HUES48 (cell line): ENCODE measurements around the gene VRK3.
"Not testable (repeated sequence)": the region's sequence is repeated elsewhere in the genome, so short reads cannot be mapped to it uniquely, and the experiment has no call there.

Source experiments
- H3K27ac ChIP-seq: one replicate; pipeline ENCODE4 v1.7.0; 2013; ENCODE audit warnings: low read depth, low read length, inconsistent platforms
- H3K27me3 ChIP-seq: 2 replicates; pipeline ENCODE4 v1.6.1; 2013; ENCODE audit warnings: mild to moderate bottlenecking, low read length; ENCODE audit not compliant: control insufficient read depth, insufficient read depth
- H3K36me3 ChIP-seq: 2 replicates; pipeline ENCODE4 v1.6.1; 2013; ENCODE audit warnings: low read length; ENCODE audit not compliant: control insufficient read depth, insufficient read depth
- H3K4me1 ChIP-seq: 2 replicates; pipeline ENCODE4 v1.6.1; 2013; ENCODE audit warnings: mild to moderate bottlenecking, low read length; ENCODE audit not compliant: control insufficient read depth, insufficient read depth
- H3K4me3 ChIP-seq: 2 replicates; pipeline ENCODE4 v1.5.1; 2013; ENCODE audit warnings: mild to moderate bottlenecking, low read depth, low read length
- H3K9ac ChIP-seq: 2 replicates; pipeline ENCODE4 v1.6.1; 2013; ENCODE audit warnings: mild to moderate bottlenecking, low read depth, low read length, moderate library complexity
- H3K9me3 ChIP-seq: 2 replicates; pipeline ENCODE4 v1.6.1; 2013; ENCODE audit warnings: low read length; ENCODE audit not compliant: control insufficient read depth, insufficient read depth

The VRK3 gene

DNA sequence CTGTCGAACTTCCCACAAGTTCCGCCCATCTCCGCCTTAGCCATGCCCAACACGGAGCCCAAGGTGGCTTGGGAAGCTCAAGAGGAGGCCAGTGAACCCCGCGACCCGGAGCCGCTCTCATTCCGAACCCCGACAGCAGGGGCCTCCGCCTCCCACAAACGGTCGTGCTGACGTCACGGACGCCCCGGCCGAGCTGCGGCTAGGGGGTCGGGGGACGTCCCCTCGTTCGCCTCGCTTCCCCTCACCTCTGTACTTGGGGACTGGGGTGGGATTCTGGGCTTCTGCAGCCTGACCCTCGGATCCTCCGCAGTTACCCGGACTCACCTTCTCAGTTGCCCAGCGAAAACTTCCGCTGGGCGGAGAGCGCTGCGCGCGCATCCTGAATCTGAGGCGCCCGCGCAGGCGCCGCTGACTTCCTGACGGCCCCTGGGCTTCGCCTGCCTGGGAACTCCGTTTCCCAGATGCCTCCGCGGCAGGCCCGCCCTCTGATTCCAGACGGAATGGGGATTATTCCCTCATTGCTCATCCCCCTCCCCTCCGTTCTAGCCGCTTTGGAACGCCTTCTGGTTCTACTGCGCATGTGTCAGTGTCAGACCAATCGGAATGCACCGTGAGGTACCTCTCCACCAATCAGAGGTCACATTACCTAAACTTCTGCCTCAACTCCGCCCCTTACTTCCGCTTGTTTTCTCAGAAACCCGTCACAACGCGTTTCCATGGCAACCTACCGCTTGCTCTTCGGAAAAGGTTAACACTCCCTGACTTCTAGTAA, at the start of gene VRK3:
TSS of gene VRK3 (minus strand) at position 351 of the 772 bp plus-strand sequence. CDS start 9,210 bp downstream, outside the sequence.
- Histone ChIP-seq H3K4me3 (peak within 1 kb of the TSS; percentile 76), H3K9ac (peak within 1 kb of the TSS; percentile 50), H3K9me3 (no peaks in the 10 kb centered on the region), H3K27me3 (no peaks in the 10 kb centered on the region), H3K36me3 (peaks cover 3% of the 10 kb centered on the region; the same call in 1 of the 2 replicates), H3K27ac (peak within 1 kb of the TSS; percentile 80), H3K4me1 (0 out of 2 replicates have a peak, but pooled peaks cover 6% of the 10 kb centered on the region)

DNA sequence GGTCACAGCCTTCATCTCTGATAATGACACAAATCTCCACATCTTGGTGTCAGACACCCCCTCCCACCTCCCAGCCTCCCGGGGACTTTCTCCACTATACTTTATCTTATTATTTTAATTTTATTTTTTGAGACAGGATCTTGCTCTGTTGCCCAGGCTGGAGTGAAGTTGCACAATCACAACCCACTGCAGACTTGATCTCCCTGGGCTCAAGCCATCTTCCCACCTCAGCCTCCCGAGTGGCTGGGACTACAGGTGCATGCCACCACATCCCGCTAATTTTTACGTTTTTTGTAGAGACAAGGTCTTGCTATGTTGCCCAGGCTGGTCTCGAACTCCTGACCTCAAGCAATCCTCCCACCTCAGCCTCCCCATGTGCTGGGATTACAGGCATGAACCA, 43.2 kb upstream of the VRK3 start:
- H3K9me3 ChIP-seq: peaks cover 70% of the 10 kb centered on the region
- H3K36me3 ChIP-seq, H3K4me3 ChIP-seq, H3K9ac ChIP-seq, H3K27me3 ChIP-seq, H3K27ac ChIP-seq, H3K4me1 ChIP-seq: not testable (repeated sequence)

DNA sequence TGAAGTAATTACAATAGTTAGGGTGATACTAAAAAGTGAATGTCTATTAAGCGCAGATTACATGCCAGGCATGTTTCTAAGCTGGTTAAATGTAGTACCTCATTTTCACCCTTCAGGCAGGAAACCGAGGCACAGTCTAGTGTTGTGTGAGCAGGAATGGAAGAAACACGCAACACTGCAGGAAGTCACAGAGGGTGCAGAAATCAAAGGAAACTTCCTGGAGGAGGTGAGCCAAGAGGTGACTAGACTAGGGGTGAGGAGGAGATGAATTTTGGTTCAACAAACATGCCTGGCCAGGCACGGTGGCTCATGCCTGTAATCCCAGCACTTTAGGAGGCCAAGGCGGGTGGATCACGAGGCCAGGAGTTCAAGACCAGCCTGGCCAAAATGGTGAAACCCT, 42.4 kb upstream of the VRK3 start:
- Histone ChIP-seq H3K27me3 (no peaks in the 10 kb centered on the region), H3K9ac (no peak overlapping the region), H3K36me3 (no peaks in the 10 kb centered on the region), H3K9me3 (peaks cover 73% of the 10 kb centered on the region), H3K4me1 (no peaks in the 10 kb centered on the region), H3K27ac (no peak overlapping the region), H3K4me3 (no peak overlapping the region)

DNA sequence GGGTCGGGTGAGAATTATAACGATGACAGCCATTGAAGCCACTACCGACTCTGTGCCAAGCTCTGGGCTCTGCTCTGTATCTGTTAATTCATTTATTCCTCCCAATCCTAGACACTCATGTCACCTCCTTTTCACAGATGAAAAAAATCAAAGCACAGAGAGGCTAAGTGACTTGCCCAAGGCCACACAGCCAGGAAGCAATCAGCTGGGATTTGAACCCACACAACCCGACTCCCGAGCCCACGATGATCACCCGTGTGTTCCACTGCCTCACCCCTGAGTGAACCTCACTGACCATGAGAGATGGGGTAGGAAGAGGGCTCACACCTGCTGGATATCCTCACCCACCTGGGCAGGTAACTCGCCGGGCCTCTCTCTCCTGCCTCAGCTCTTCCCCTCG, 40.8 kb upstream of the VRK3 start:
- Histone ChIP-seq H3K9ac (no peak overlapping the region), H3K27me3 (no peaks in the 10 kb centered on the region)

DNA sequence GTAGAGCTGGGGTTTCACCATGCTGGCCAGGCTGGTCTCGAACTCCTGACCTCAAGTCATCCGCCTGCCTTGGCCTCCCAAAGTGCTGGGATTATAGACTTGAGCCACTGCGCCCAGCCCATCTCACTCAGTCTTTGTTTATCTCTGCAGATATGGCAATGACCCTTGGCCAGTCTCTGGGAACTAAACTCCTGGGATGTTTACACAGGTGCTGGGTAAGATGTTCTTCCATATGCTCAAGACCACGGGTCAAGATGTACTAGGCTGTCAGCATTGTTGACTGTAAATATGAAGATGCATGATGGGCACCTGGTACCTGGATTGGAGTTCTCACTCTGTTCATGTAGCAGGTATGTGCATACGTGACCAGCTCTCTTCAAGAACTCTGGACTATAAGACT, 36.5 kb upstream of the VRK3 start:
- no peak overlapping the region for H3K9ac ChIP-seq
- H3K4me1 ChIP-seq: no peaks in the 10 kb centered on the region
- H3K36me3 ChIP-seq: no peaks in the 10 kb centered on the region
- H3K4me3 ChIP-seq: no peak overlapping the region
- peaks cover 81% of the 10 kb centered on the region for H3K9me3 ChIP-seq
- no peak overlapping the region for H3K27ac ChIP-seq
- no peaks in the 10 kb centered on the region for H3K27me3 ChIP-seq

More for the DNA sequence above, 40.8 kb upstream of the VRK3 start:
- Histone ChIP-seq H3K4me3 (no peak overlapping the region), H3K9me3 (peaks cover 72% of the 10 kb centered on the region), H3K27ac (no peak overlapping the region), H3K36me3 (no peaks in the 10 kb centered on the region), H3K4me1 (no peaks in the 10 kb centered on the region)

DNA sequence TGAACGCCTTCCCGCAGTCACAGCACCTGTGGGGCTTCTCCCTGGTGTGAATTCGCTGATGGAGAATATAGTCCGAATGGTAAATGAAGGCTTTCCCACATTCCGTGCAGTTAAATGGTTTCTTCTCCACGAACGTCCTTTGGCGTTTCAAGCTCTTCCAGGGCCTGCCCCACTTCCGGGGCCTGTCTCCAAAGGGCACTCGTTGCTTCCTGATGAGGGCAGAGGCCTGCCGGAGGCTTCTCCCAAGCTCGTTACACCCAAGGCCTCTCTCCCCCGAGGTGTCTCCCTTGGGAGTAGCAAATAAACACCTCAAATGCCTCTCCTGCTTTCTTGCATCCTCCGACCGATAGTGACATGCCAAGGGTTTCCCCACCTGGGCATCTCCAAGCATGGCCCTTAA, 34.9 kb upstream of the VRK3 start:
- H3K27me3 ChIP-seq: no peaks in the 10 kb centered on the region
- no peak overlapping the region for H3K4me3 ChIP-seq
- no peak overlapping the region for H3K27ac ChIP-seq
- H3K9me3 ChIP-seq: peaks cover 77% of the 10 kb centered on the region
- H3K4me1 ChIP-seq: no peaks in the 10 kb centered on the region
- no peak overlapping the region for H3K9ac ChIP-seq
- H3K36me3 ChIP-seq: no peaks in the 10 kb centered on the region

- no peak overlapping the region for H3K27ac ChIP-seq
- no peaks in the 10 kb centered on the region for H3K36me3 ChIP-seq
- no peak overlapping the region for H3K4me3 ChIP-seq
- no peaks in the 10 kb centered on the region for H3K4me1 ChIP-seq
- H3K9me3 ChIP-seq: peaks cover 74% of the 10 kb centered on the region
- H3K9ac ChIP-seq: no peak overlapping the region
- no peaks in the 10 kb centered on the region for H3K27me3 ChIP-seq
Measured at GRCh38 chr19:50059045-50059444, 33.9 kb upstream of the VRK3 start.

DNA sequence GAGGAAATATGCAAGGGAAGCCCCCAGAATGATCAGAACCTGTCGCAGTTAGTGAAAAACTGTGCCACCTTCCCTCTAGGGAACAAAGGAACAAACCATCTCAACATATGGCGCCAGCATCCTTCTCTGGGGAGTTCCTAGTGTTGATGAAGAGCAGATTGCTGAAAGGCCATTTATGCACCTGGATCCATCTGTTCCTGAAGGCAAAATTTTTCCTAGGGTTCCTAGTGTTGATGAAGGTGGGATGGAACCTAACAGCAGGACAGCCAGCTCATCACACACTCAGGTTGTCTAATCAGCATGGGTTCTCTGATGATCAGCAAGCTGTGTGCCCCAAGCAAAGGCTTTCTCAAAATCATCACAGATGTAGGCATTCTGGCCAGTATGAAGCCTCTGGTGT, 33.3 kb upstream of the VRK3 start:
- Histone ChIP-seq H3K4me3 (no peak overlapping the region), H3K9ac (no peak overlapping the region), H3K27ac (no peak overlapping the region), H3K27me3 (no peaks in the 10 kb centered on the region), H3K4me1 (no peaks in the 10 kb centered on the region), H3K36me3 (no peaks in the 10 kb centered on the region), H3K9me3 (peaks cover 74% of the 10 kb centered on the region)

DNA sequence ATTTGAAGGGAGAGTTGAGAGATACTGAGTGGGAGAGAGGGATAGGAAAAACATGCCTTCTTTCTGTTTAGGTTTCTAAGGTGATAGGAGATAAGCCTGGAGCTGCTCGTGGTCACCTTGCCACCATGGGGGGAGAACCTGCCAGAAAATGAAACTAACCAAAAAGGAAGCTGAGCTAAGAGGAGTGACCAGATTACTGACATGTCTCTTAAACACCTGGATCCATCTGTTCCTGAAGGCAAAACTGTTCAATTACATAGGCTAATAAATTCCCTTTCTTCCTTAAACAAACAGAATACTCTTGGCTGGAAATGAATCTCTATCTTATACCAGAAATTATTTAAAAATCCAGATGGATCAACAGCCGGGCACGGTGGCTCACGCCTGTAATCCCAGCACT, 27.9 kb upstream of the VRK3 start:
- Histone ChIP-seq H3K27me3 (no peaks in the 10 kb centered on the region), H3K36me3 (peaks cover 4% of the 10 kb centered on the region), H3K27ac (no peak overlapping the region), H3K4me1 (no peaks in the 10 kb centered on the region), H3K9me3 (peaks cover 41% of the 10 kb centered on the region), H3K9ac (no peak overlapping the region), H3K4me3 (no peak overlapping the region)

- no peak overlapping the region for H3K4me3 ChIP-seq
- H3K27ac ChIP-seq: no peak overlapping the region
- no peaks in the 10 kb centered on the region for H3K27me3 ChIP-seq
- H3K4me1 ChIP-seq: no peaks in the 10 kb centered on the region
- H3K9me3 ChIP-seq: peaks cover 44% of the 10 kb centered on the region
- H3K9ac ChIP-seq: no peak overlapping the region
- H3K36me3 ChIP-seq: peaks cover 15% of the 10 kb centered on the region
Measured at GRCh38 chr19:50051964-50052363, 26.8 kb upstream of the VRK3 start.

GRCh38 chr19:50051228-50051895, 26.2 kb upstream of the VRK3 start:
- H3K4me1 ChIP-seq, H3K27me3 ChIP-seq, H3K27ac ChIP-seq, H3K9ac ChIP-seq: not testable (repeated sequence)
- peaks cover 46% of the 10 kb centered on the region for H3K9me3 ChIP-seq
- H3K36me3 ChIP-seq: peaks cover 20% of the 10 kb centered on the region
- H3K4me3 ChIP-seq: peak overlapping the region; percentile 67
